ENCODE measurements around the gene AGRN.

The AGRN gene

GRCh38 chr1:1047407-1047806, 27.5 kb downstream of the AGRN start:
- DNase-seq (ENCODE audit: extremely low read depth, low read depth), result no peak
- no peak for TF ChIP-seq CTCF (IDR thresholded peaks at IDR 0.05; ENCODE audit: low read depth, low read length, missing control alignments)
- H3K4me3 ChIP-seq (replicated peaks; ENCODE audit: low read depth, low read length), result no peak overlapping the region

- no peak for DNase-seq (ENCODE audit: extremely low read depth, low read depth)
- H3K4me3 ChIP-seq (replicated peaks; ENCODE audit: low read depth, low read length), result no peak overlapping the region
- TF ChIP-seq CTCF (IDR thresholded peaks at IDR 0.05; ENCODE audit: low read depth, low read length, missing control alignments), result no peak
Observed at GRCh38 chr1:1047963-1048362, 28.0 kb downstream of the AGRN start.

- no peak for DNase-seq (ENCODE audit: extremely low read depth, low read depth)
- TF ChIP-seq CTCF (IDR thresholded peaks at IDR 0.05; ENCODE audit: low read depth, low read length, missing control alignments), result no peak
- H3K4me3 ChIP-seq (replicated peaks; ENCODE audit: low read depth, low read length), result no peak overlapping the region
Observed at GRCh38 chr1:1048765-1049164, 28.8 kb downstream of the AGRN start.

- no peak for DNase-seq (ENCODE audit: extremely low read depth, low read depth)
- no peak for TF ChIP-seq CTCF (IDR thresholded peaks at IDR 0.05; ENCODE audit: low read depth, low read length, missing control alignments)
- no peak overlapping the region for H3K4me3 ChIP-seq (replicated peaks; ENCODE audit: low read depth, low read length)
Observed at GRCh38 chr1:1049318-1050165, 29.6 kb downstream of the AGRN start.

- TF ChIP-seq CTCF (IDR thresholded peaks at IDR 0.05; ENCODE audit: low read depth, low read length, missing control alignments), result no peak
- no peak overlapping the region for H3K4me3 ChIP-seq (replicated peaks; ENCODE audit: low read depth, low read length)
- no peak for DNase-seq (ENCODE audit: extremely low read depth, low read depth)
Observed at GRCh38 chr1:1050577-1051052, 30.7 kb downstream of the AGRN start.

GRCh38 chr1:1051127-1051810, 31.3 kb downstream of the AGRN start:
- TF ChIP-seq CTCF (IDR thresholded peaks at IDR 0.05; ENCODE audit: low read depth, low read length, missing control alignments), result no peak
- H3K4me3 ChIP-seq (replicated peaks; ENCODE audit: low read depth, low read length), result no peak overlapping the region
- DNase-seq (ENCODE audit: extremely low read depth, low read depth), result no peak

All from HFF-Myc (cell line).